Measurements from ENCODE around the gene TUBGCP6.

TUBGCP6 gene

GRCh38 chr22:50194037-50194805, 50.6 kb downstream of the TUBGCP6 start:
- ATAC-seq = no peak
- H3K27ac Mint-ChIP-seq = no peak overlapping the region

DNA sequence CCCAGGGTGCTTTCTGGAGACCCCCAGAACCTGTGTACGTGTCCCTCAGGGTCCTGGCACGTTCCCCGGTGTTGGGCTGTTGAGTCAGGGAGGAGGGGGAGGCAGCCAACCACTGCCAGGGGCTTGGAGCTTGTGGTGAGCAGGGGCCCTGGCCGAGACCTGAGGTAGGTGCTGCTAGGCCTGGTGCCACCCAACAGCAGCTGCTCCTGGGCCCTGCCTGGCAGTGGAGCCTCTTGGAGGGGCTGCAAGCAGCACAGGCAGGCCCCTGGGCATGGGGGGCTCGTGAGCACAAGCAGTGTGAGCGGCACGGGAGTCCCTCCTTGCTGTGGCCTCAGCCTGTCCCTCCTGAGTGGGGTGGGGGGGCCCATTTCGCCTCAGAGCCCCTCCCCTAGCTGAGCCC, 51.2 kb downstream of the TUBGCP6 start:
- H3K4me3 Mint-ChIP-seq = peak overlapping the region in 1 of 2 donors; percentile 4
- H3K4me1 Mint-ChIP-seq = peaks cover 61% of the 10 kb centered on the region
- DNase-seq (no peak), ATAC-seq (no peak)
- no peaks in the 10 kb centered on the region for H3K27me3 Mint-ChIP-seq
- no peaks in the 10 kb centered on the region for H3K9me3 Mint-ChIP-seq
- H3K27ac Mint-ChIP-seq = no peak overlapping the region

More at GRCh38 chr22:50194037-50194805, 50.6 kb downstream of the TUBGCP6 start:
- H3K27me3 Mint-ChIP-seq = no peaks in the 10 kb centered on the region
- peaks cover 59% of the 10 kb centered on the region for H3K4me1 Mint-ChIP-seq
- H3K9me3 Mint-ChIP-seq = no peaks in the 10 kb centered on the region
- no peak for DNase-seq
- peak overlapping the region in 1 of 2 donors; percentile 37 for H3K4me3 Mint-ChIP-seq

- Mint-ChIP-seq H3K4me1 (peaks cover 71% of the 10 kb centered on the region), H3K4me3 (peak overlapping the region; percentile 89 to 96), H3K27me3 (no peaks in the 10 kb centered on the region), H3K27ac (peak overlapping the region; percentile 77 to 91), H3K9me3 (no peaks in the 10 kb centered on the region)
- DNase-seq (peak in 1 of 2 donors; percentile 55), ATAC-seq (peak; percentile 18)
Observed at GRCh38 chr22:50192436-50193204, 52.2 kb downstream of the TUBGCP6 start.

DNA sequence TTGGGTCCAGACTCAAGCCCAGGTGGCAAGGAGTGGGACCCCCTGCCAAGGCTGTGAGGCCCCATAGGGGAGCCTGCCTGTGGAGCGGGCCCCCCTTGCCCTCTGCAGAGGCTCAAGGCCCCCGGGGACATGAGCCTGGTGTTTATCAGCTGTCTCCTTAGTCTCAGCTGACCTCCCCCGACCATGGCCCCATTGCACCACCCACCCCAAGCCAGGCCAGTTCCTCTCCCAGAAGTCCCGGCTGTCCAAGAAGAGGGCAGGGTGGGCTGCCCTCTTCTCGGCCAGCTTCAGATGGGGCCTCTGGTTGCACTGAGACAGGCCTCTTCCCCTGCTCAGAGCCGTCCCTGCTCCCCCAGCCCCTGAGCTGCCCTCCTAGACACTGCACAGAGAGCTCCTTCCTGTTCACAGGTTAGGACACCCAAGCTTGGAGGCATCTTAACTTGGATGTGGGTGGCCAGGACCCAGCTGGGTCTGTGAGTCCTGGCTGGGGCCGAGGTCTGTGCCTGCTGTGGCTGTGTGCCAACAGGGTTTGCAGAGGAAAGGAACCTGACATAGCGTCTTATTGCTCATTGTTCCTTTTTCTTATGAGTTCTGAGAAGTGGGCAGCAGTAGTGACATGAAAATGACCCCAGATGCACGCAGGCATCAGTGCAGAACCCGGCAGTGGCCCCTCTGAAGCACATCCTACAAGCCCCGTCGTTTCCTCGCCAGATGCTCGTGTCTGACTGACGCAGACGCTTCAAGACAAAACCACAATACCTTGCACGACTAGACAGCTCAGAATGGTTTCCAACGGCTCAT, 53.7 kb downstream of the TUBGCP6 start:
- Mint-ChIP-seq H3K27ac (peak overlapping the region; percentile 95 to 97), H3K27me3 (no peaks in the 10 kb centered on the region), H3K4me3 (peak overlapping the region; percentile 89 to 96), H3K4me1 (peaks cover 82% of the 10 kb centered on the region), H3K9me3 (no peaks in the 10 kb centered on the region)
- ATAC-seq = peak; percentile 71
- peak; percentile 65 to 75 for DNase-seq

- Mint-ChIP-seq H3K4me1 (peaks cover 82% of the 10 kb centered on the region), H3K27me3 (no peaks in the 10 kb centered on the region), H3K27ac (peak overlapping the region; percentile 81 to 97), H3K9me3 (no peaks in the 10 kb centered on the region), H3K4me3 (peak overlapping the region; percentile 89 to 96)
- peak; percentile 77 to 80 for DNase-seq
- peak; percentile 57 for ATAC-seq
Observed at GRCh38 chr22:50190182-50190940, 54.5 kb downstream of the TUBGCP6 start.

DNA sequence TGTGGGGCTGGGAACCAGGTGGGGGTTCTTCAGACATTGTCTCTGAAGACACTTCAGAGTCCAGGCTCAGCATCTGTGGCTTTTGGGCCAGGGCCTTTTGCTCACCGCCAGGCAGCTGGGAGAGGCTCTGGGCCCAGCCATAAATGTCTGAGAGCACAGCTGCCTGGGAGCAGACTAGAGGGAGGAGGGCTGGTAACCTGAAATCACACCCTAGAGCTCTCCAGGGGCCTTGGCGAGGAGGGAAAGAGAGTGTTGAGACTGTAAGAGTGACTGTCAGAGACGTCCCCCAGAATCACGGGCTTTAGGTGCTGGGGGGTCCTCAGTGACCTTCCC, 55.0 kb downstream of the TUBGCP6 start:
- Mint-ChIP-seq H3K27me3 (peaks cover 1% of the 10 kb centered on the region), H3K27ac (peak overlapping the region; percentile 20 to 95), H3K4me3 (peak overlapping the region; percentile 89 to 96), H3K4me1 (peaks cover 79% of the 10 kb centered on the region), H3K9me3 (no peaks in the 10 kb centered on the region)
- ATAC-seq (peak; percentile 0), DNase-seq (no peak)

- peaks cover 6% of the 10 kb centered on the region for H3K27me3 Mint-ChIP-seq
- peaks cover 79% of the 10 kb centered on the region for H3K4me1 Mint-ChIP-seq
- peak overlapping the region; percentile 88 to 95 for H3K27ac Mint-ChIP-seq
- ATAC-seq (no peak), DNase-seq (no peak)
- peak overlapping the region; percentile 60 to 96 for H3K4me3 Mint-ChIP-seq
- no peaks in the 10 kb centered on the region for H3K9me3 Mint-ChIP-seq
Observed at GRCh38 chr22:50189184-50189848, 55.5 kb downstream of the TUBGCP6 start.

DNA sequence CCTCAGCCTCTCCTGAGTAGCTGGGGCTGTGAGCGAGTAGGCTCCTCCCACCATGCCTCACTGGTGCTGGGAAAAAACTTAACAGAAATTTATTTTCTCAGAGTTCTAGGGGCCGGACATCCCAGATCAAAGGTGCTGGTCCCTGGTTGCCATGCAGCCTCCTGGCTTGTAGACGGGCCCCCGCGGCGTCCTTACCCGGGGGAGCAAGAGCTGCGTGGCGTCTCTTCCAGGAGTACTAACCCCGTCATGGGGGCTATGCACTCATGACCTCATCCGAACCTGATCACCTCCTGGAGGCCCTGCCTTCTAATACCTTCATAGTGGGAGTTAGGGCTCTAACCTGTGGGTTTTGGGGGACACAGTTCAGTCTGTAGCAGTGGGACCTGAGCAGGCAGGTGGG, 56.5 kb downstream of the TUBGCP6 start:
- DNase-seq (no peak), ATAC-seq (no peak)
- H3K4me3 Mint-ChIP-seq = peak overlapping the region in 1 of 2 donors; percentile 21
- H3K9me3 Mint-ChIP-seq = no peaks in the 10 kb centered on the region
- peaks cover 74% of the 10 kb centered on the region for H3K4me1 Mint-ChIP-seq
- no peak overlapping the region for H3K27ac Mint-ChIP-seq
- H3K27me3 Mint-ChIP-seq = peaks cover 7% of the 10 kb centered on the region

- peak overlapping the region; percentile 88 to 95 for H3K4me3 Mint-ChIP-seq
- DNase-seq (peak in 1 of 2 donors; percentile 17), ATAC-seq (no peak)
- peaks cover 7% of the 10 kb centered on the region for H3K27me3 Mint-ChIP-seq
- H3K4me1 Mint-ChIP-seq = peaks cover 60% of the 10 kb centered on the region
- peak overlapping the region; percentile 79 to 80 for H3K27ac Mint-ChIP-seq
- no peaks in the 10 kb centered on the region for H3K9me3 Mint-ChIP-seq
Observed at GRCh38 chr22:50186761-50187523, 57.9 kb downstream of the TUBGCP6 start.

- H3K4me1 Mint-ChIP-seq = peaks cover 53% of the 10 kb centered on the region
- H3K9me3 Mint-ChIP-seq = no peaks in the 10 kb centered on the region
- H3K4me3 Mint-ChIP-seq = peak overlapping the region; percentile 88 to 95
- DNase-seq (no peak), ATAC-seq (no peak)
- H3K27ac Mint-ChIP-seq = peak overlapping the region in 1 of 2 donors; percentile 79
- H3K27me3 Mint-ChIP-seq = peaks cover 7% of the 10 kb centered on the region
Observed at GRCh38 chr22:50186181-50186714, 58.6 kb downstream of the TUBGCP6 start.

DNA sequence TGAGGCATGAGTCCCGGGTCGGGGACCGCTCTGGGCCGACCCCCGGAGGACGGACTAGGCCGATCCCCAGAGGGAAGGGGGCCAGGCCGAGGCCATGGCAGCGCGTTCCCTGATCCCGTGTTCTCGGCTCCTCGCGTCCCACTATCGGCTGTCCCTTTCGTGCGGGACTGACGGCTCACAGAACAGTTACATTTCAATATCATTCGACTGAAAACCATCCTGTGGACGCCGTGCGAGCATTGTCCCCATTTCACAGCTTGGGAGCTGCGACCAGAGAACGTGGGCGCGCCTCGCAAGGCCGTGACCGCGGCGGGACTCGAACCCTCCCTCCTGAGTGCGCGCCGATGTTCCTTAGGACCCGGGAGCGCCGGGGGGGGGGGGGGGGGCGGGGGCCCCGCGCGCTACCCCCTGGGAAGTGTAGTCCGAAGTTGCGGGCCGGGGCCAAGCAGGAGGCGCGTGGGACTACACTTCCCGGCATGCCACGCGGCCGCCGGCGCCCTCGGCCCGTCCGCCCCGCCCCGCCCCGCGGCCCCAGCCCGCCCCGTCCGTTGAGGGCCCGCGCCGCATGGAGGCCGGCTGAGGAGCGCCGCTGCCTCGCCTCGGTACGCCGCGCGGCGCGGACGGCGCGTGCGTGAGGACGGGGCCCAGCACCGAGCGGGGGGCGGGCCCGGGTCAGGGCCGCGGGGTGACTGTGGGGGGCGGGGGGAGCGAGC, 59.3 kb downstream of the TUBGCP6 start, which contains the start of gene TRABD:
TRABD (plus strand) TSS at position 539 of the 713 bp plus-strand sequence. CDS start 7,148 bp downstream, outside the sequence.
- Mint-ChIP-seq H3K27me3 (peaks cover 7% of the 10 kb centered on the region), H3K9me3 (no peaks in the 10 kb centered on the region), H3K4me1 (peaks cover 50% of the 10 kb centered on the region), H3K4me3 (peak within 1 kb of the TSS; percentile 88 to 95), H3K27ac (peak within 1 kb of the TSS; percentile 86 to 90)
- ATAC-seq (peak; percentile 78), DNase-seq (peak; percentile 87 to 89)

- H3K4me1 Mint-ChIP-seq = peaks cover 53% of the 10 kb centered on the region
- no peaks in the 10 kb centered on the region for H3K9me3 Mint-ChIP-seq
- H3K27ac Mint-ChIP-seq = peak overlapping the region in 1 of 2 donors; percentile 57
- peaks cover 7% of the 10 kb centered on the region for H3K27me3 Mint-ChIP-seq
- ATAC-seq (peak; percentile 5), DNase-seq (no peak)
- peak overlapping the region; percentile 88 to 91 for H3K4me3 Mint-ChIP-seq
Observed at GRCh38 chr22:50184902-50185374, 59.9 kb downstream of the TUBGCP6 start.

All from stimulated activated naive CD8-positive, alpha-beta T cell treated with anti-CD3 and anti-CD28 coated beads, Interleukin-15, amount 100 ng/mL, for 72 hours (primary cell).